ENCODE measurements around the gene CBR1.

- TF ChIP-seq CTCF (IDR thresholded peaks at IDR 0.05) (no peak), POLR2A (IDR thresholded peaks at IDR 0.05) (no peak), EP300 (IDR thresholded peaks at IDR 0.05) (no peak)
Observed at GRCh38 chr21:36029309-36029708, 40.5 kb upstream of the CBR1 start.
